T-helper 1 cell treated with Interleukin-12 subunit alpha and Interleukin-12 subunit beta and Interleukin-4 antibody, amounts not matched to agents 30 μg/mL and 1 μg/mL, for 36 hours (primary cell): Measurements from ENCODE around the gene KRTAP5-1.
"Not testable (repeated sequence)": the region's sequence is repeated elsewhere in the genome, so short reads cannot be mapped to it uniquely, and the experiment has no call there.

Source experiments
- H3K27ac Mint-ChIP-seq: one replicate; pipeline ENCODE4 v1.8.0; 2021; ENCODE audit warnings: mild to moderate bottlenecking, mixed read lengths
- H3K27me3 Mint-ChIP-seq: one replicate; pipeline ENCODE4 v1.8.0; 2021; ENCODE audit warnings: low read depth, mixed read lengths
- H3K36me3 Mint-ChIP-seq: one replicate; pipeline ENCODE4 v1.8.0; 2021; ENCODE audit warnings: low read depth, mixed read lengths
- H3K4me1 Mint-ChIP-seq: one replicate; pipeline ENCODE4 v1.8.0; 2021; ENCODE audit warnings: low read depth, mixed read lengths
- H3K4me3 Mint-ChIP-seq: one replicate; pipeline ENCODE4 v1.8.0; 2021; ENCODE audit warnings: mild to moderate bottlenecking, moderate library complexity, mixed read lengths
- H3K9me3 Mint-ChIP-seq: one replicate; pipeline ENCODE4 v1.8.0; 2021; ENCODE audit warnings: mixed read lengths

KRTAP5-1 gene

GRCh38 chr11:1584661-1585370, at the start of gene KRTAP5-1:
Gene KRTAP5-1, minus strand, starts transcription at chr11:1585283. Its CDS starts 34 bp downstream, at chr11:1585249.
- H3K4me3 Mint-ChIP-seq, H3K36me3 Mint-ChIP-seq, H3K27ac Mint-ChIP-seq, H3K9me3 Mint-ChIP-seq, H3K4me1 Mint-ChIP-seq: not testable (repeated sequence)
- peaks cover 17% of the 10 kb centered on the region for H3K27me3 Mint-ChIP-seq

GRCh38 chr11:1633864-1634263, 48.8 kb upstream of the KRTAP5-1 start:
- no peaks in the 10 kb centered on the region for H3K36me3 Mint-ChIP-seq
- no peak overlapping the region for H3K27ac Mint-ChIP-seq
- no peak overlapping the region for H3K4me3 Mint-ChIP-seq
- no peaks in the 10 kb centered on the region for H3K9me3 Mint-ChIP-seq
- peaks cover 15% of the 10 kb centered on the region for H3K27me3 Mint-ChIP-seq
- H3K4me1 Mint-ChIP-seq: peaks cover 2% of the 10 kb centered on the region

- Mint-ChIP-seq H3K4me1 (peaks cover 2% of the 10 kb centered on the region), H3K4me3 (no peak overlapping the region), H3K27ac (no peak overlapping the region), H3K36me3 (no peaks in the 10 kb centered on the region), H3K27me3 (peaks cover 16% of the 10 kb centered on the region), H3K9me3 (no peaks in the 10 kb centered on the region)
These were observed 47.1 kb upstream of the KRTAP5-1 start for GRCh38 chr11:1632053-1632714.

GRCh38 chr11:1631066-1631568, 46.0 kb upstream of the KRTAP5-1 start:
- no peak overlapping the region for H3K27ac Mint-ChIP-seq
- no peak overlapping the region for H3K4me3 Mint-ChIP-seq
- no peaks in the 10 kb centered on the region for H3K36me3 Mint-ChIP-seq
- H3K9me3 Mint-ChIP-seq: no peaks in the 10 kb centered on the region
- peaks cover 2% of the 10 kb centered on the region for H3K4me1 Mint-ChIP-seq
- peaks cover 16% of the 10 kb centered on the region for H3K27me3 Mint-ChIP-seq

- Mint-ChIP-seq H3K27ac (no peak overlapping the region), H3K9me3 (no peaks in the 10 kb centered on the region), H3K36me3 (no peaks in the 10 kb centered on the region), H3K4me3 (no peak overlapping the region), H3K4me1 (peaks cover 2% of the 10 kb centered on the region), H3K27me3 (peaks cover 16% of the 10 kb centered on the region)
These were observed 45.2 kb upstream of the KRTAP5-1 start for GRCh38 chr11:1630271-1630670.

- no peak within 1 kb of the TSS for H3K4me3 Mint-ChIP-seq
- H3K27me3 Mint-ChIP-seq: peaks cover 16% of the 10 kb centered on the region
- no peak within 1 kb of the TSS for H3K27ac Mint-ChIP-seq
- H3K4me1 Mint-ChIP-seq: peaks cover 2% of the 10 kb centered on the region
- no peaks in the 10 kb centered on the region for H3K36me3 Mint-ChIP-seq
- H3K9me3 Mint-ChIP-seq: no peaks in the 10 kb centered on the region
These were observed 44.5 kb upstream of the KRTAP5-1 start, which contains the start of gene KRTAP5-5 for GRCh38 chr11:1629326-1630185. Gene KRTAP5-5, plus strand, starts transcription at chr11:1629775. Its CDS starts 66 bp downstream, at chr11:1629841.

GRCh38 chr11:1628506-1629325, 43.6 kb upstream of the KRTAP5-1 start:
- no peak overlapping the region for H3K27ac Mint-ChIP-seq
- H3K4me1 Mint-ChIP-seq: peaks cover 2% of the 10 kb centered on the region
- H3K4me3 Mint-ChIP-seq: no peak overlapping the region
- H3K9me3 Mint-ChIP-seq: no peaks in the 10 kb centered on the region
- peaks cover 16% of the 10 kb centered on the region for H3K27me3 Mint-ChIP-seq
- no peaks in the 10 kb centered on the region for H3K36me3 Mint-ChIP-seq

GRCh38 chr11:1625541-1625940, 40.5 kb upstream of the KRTAP5-1 start:
- H3K4me3 Mint-ChIP-seq: no peak overlapping the region
- peaks cover 7% of the 10 kb centered on the region for H3K27me3 Mint-ChIP-seq
- H3K9me3 Mint-ChIP-seq: no peaks in the 10 kb centered on the region
- H3K36me3 Mint-ChIP-seq: no peaks in the 10 kb centered on the region
- H3K27ac Mint-ChIP-seq: no peak overlapping the region
- H3K4me1 Mint-ChIP-seq: no peaks in the 10 kb centered on the region

GRCh38 chr11:1624621-1625020, 39.5 kb upstream of the KRTAP5-1 start:
- H3K36me3 Mint-ChIP-seq: no peaks in the 10 kb centered on the region
- no peaks in the 10 kb centered on the region for H3K4me1 Mint-ChIP-seq
- no peak overlapping the region for H3K27ac Mint-ChIP-seq
- H3K27me3 Mint-ChIP-seq: peaks cover 6% of the 10 kb centered on the region
- no peaks in the 10 kb centered on the region for H3K9me3 Mint-ChIP-seq
- no peak overlapping the region for H3K4me3 Mint-ChIP-seq

- H3K27me3 Mint-ChIP-seq: no peaks in the 10 kb centered on the region
- H3K4me1 Mint-ChIP-seq: peaks cover 1% of the 10 kb centered on the region
- H3K27ac Mint-ChIP-seq: no peak overlapping the region
- H3K4me3 Mint-ChIP-seq: no peak overlapping the region
- H3K9me3 Mint-ChIP-seq: no peaks in the 10 kb centered on the region
- H3K36me3 Mint-ChIP-seq: no peaks in the 10 kb centered on the region
These were observed 38.6 kb upstream of the KRTAP5-1 start for GRCh38 chr11:1623716-1624115.

GRCh38 chr11:1622086-1622485, 37.0 kb upstream of the KRTAP5-1 start, which contains the start of gene KRTAP5-4:
Gene KRTAP5-4, minus strand, starts transcription at chr11:1622138. Its CDS starts 45 bp downstream, at chr11:1622093.
- no peak within 1 kb of the TSS for H3K27ac Mint-ChIP-seq
- no peaks in the 10 kb centered on the region for H3K27me3 Mint-ChIP-seq
- no peaks in the 10 kb centered on the region for H3K36me3 Mint-ChIP-seq
- H3K9me3 Mint-ChIP-seq: no peaks in the 10 kb centered on the region
- H3K4me3 Mint-ChIP-seq: no peak within 1 kb of the TSS
- H3K4me1 Mint-ChIP-seq: peaks cover 1% of the 10 kb centered on the region

- H3K9me3 Mint-ChIP-seq: no peaks in the 10 kb centered on the region
- H3K36me3 Mint-ChIP-seq: no peaks in the 10 kb centered on the region
- no peak overlapping the region for H3K27ac Mint-ChIP-seq
- H3K4me1 Mint-ChIP-seq: peaks cover 1% of the 10 kb centered on the region
- no peak overlapping the region for H3K4me3 Mint-ChIP-seq
- H3K27me3 Mint-ChIP-seq: peaks cover 4% of the 10 kb centered on the region
These were observed 34.4 kb upstream of the KRTAP5-1 start for GRCh38 chr11:1619449-1619848.

GRCh38 chr11:1618231-1618630, 33.1 kb upstream of the KRTAP5-1 start:
- no peaks in the 10 kb centered on the region for H3K36me3 Mint-ChIP-seq
- peaks cover 4% of the 10 kb centered on the region for H3K27me3 Mint-ChIP-seq
- no peaks in the 10 kb centered on the region for H3K9me3 Mint-ChIP-seq
- peaks cover 1% of the 10 kb centered on the region for H3K4me1 Mint-ChIP-seq
- no peak overlapping the region for H3K27ac Mint-ChIP-seq
- H3K4me3 Mint-ChIP-seq: no peak overlapping the region

- Mint-ChIP-seq H3K27ac (no peak within 1 kb of the TSS), H3K4me3 (no peak within 1 kb of the TSS), H3K36me3 (no peaks in the 10 kb centered on the region), H3K4me1 (no peaks in the 10 kb centered on the region), H3K27me3 (peaks cover 10% of the 10 kb centered on the region), H3K9me3 (no peaks in the 10 kb centered on the region)
These were observed 23.3 kb upstream of the KRTAP5-1 start, which contains the start of gene KRTAP5-3 for GRCh38 chr11:1608363-1608762. Gene KRTAP5-3, minus strand, starts transcription at chr11:1608463. Its CDS starts 78 bp downstream, at chr11:1608385.
